Right forelimb (tissue), 1 donor: Measurements from ENCODE around the gene POFUT1.
A peak's percentile ranks its signal among the peaks of the same experiment; 100 is the strongest.
"Not testable (repeated sequence)": the region's sequence is repeated elsewhere in the genome, so short reads cannot be mapped to it uniquely, and the experiment has no call there.

Experiments
- DNase-seq: peaks from one replicate; pipeline ENCODE4 v3.0.0-alpha.2; 2018

Gene POFUT1

DNA sequence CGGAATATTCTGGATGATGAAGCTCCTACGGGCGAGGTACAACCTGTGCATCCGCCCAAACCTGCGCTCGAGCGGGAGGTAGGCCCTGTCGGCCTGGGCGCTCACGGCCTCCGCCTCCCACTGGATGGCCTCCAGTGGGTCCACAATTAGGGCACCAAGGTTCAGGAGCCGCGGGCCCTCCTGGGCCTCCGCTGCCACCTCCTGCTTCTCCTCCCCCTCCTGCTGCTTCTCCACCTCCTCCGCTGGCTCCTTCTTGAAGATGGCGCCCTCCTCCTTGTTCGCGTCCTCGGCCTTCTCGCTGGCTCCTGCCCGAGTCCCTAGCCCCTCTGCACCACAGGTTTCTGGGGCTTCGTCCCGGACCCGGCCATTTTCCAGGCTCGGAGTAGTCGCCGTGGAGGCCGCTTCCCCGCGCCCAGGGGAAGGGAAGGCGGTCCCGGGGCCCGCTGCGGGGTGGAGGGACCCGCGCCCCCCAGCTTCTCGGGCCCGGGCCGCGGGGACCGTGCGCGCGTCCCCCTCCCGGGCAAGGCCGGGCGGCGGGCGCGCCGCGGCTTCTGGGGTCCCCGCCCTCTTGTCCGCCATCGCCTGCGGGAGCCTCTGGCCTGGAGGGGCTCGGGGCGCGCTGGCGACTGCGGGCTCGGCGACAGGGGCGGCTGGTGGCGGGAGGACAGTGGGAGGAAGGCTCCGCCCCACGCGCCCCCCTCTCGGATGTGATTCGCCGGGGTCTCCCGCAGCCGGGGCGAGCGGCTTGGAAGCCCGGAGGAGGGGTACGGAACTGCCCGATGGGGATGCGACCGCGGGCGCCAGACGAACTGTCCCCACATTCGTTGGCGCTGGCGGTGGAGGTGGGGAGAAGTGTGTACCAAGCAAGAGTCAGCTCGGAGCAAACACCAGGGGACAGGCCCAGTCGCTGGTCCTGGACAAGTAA lies 17.7 kb upstream of the POFUT1 start:
- DNase-seq: peak; percentile 78

- DNase-seq: no peak
These were observed 16.9 kb upstream of the POFUT1 start for GRCh38 chr20:32190616-32191415.

GRCh38 chr20:32191422-32191821 lies 16.3 kb upstream of the POFUT1 start:
- no peak for DNase-seq

DNA sequence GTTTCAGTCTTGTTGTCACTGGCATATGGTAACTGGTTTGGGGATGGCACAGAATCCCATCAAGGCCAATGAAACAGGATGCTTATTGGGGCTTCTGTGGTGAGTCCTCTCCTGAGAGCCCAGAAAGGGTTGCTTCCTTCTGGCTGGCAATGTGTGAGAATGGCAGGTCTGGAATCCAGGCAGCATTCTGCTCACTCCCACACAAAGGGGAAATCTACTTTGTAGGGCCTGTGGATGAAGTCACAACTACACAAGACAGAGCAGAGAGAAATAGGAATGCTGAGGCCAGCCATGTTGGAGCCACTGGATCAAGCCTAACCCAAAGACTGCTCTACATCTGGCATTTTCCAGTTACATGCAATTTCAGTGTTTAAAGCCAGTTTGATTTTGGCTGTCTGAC lies 15.8 kb upstream of the POFUT1 start:
- no peak for DNase-seq

DNA sequence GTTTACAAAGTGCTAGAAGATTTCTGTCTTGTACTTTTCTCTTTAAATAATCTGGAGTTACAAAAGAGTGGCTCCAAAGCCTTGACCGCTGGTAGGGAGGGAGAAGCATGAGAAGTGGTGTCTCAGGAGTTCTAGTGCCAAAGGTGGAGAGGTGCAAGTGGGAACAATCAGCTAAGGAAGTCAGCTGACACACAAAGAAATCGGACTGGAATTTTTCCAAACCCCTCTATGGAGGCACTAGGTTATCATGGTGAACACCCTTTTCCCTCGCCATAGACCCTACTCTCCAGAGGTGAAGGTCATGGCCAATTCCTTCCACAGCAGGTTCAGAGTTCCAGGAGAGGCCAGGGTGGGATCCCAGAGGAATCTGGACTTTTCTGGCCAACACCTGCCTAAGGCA lies 15.0 kb upstream of the POFUT1 start:
- no peak for DNase-seq

DNA sequence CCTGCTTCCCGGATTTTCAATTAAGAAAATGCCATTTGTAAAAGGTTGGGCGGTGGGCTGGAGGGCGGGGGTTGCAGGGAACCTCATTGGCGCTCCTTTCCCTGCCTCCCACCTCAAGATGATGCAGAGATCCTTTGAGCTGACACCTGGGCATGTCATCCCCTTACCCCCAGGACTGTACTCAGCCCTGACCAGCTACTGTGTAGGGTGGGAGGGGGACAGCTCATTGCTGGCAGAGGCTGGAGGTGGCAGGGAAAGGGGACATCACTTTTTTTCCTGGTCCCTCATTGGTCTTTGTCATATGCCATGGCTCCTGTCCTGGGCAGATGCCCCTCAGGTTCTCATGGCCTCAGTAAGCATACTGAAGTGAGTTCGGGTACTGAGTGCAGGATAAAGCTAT lies 14.3 kb upstream of the POFUT1 start:
- not testable (repeated sequence) for DNase-seq

- no peak for DNase-seq
These were observed 13.7 kb upstream of the POFUT1 start for GRCh38 chr20:32193996-32194395.

- no peak for DNase-seq
These were observed 12.1 kb upstream of the POFUT1 start for GRCh38 chr20:32195581-32195980.

DNA sequence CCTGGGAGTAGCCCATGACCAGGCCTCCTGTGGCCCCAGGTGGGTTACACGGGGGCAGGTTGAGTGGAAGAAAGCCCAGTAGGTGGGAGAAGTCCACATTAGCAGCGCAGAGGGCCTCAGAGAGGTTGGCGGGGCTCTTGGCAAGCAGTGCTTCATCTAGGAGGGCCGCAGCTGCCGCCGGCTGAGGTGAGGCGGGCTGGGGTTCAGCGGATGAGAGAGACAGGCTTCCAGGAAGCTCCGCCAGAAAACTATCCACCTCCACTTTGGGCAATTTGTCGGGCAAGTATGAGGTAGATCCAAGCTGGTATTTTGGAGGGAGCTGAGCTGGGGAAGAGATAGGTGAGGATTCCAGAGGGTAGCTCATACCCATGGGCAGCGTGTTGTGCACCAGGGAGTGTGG lies 11.1 kb upstream of the POFUT1 start:
- DNase-seq: not testable (repeated sequence)

DNA sequence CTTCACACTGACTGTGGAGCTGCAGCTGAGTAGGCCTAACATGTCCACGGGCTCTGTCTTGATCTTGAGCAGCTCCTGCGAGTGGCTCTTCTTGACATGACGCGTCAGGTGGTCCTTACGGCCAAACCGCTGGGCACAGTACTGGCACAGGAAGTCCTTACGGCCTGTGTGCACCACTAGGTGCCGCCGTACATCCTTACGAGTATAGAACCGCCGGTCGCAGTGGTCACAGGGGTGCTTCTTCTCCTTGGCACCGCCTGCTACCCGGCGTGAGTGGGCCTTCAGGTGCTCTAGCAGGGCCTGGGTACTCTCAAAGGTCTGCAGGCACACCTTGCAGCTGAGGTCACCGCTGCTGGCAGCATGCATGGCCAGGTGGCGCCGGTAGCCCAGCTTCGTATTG lies 10.5 kb upstream of the POFUT1 start:
- not testable (repeated sequence) for DNase-seq

- no peak for DNase-seq
These were observed 8.7 kb upstream of the POFUT1 start for GRCh38 chr20:32199006-32199405.

- DNase-seq: no peak
These were observed 6.2 kb upstream of the POFUT1 start for GRCh38 chr20:32201296-32201976.

DNA sequence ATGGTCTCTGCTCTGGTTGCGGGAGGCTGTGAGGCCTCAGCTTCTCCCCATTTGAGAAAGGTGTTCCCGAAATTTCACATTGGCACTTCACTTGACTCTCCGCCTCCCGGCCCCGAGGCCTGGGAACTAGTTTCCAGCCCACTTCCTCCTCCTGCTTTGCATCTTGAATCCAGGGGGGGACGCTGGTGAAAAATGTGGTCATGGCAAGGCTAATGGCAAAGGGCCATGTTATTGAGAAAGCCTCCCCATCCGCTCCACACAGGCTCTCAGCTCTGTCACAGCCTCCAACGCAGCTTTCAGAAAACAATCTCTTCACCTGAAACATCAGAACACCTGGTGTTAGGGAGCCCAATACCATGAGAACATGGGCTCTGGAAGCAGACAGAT lies 5.7 kb upstream of the POFUT1 start:
- no peak for DNase-seq

DNA sequence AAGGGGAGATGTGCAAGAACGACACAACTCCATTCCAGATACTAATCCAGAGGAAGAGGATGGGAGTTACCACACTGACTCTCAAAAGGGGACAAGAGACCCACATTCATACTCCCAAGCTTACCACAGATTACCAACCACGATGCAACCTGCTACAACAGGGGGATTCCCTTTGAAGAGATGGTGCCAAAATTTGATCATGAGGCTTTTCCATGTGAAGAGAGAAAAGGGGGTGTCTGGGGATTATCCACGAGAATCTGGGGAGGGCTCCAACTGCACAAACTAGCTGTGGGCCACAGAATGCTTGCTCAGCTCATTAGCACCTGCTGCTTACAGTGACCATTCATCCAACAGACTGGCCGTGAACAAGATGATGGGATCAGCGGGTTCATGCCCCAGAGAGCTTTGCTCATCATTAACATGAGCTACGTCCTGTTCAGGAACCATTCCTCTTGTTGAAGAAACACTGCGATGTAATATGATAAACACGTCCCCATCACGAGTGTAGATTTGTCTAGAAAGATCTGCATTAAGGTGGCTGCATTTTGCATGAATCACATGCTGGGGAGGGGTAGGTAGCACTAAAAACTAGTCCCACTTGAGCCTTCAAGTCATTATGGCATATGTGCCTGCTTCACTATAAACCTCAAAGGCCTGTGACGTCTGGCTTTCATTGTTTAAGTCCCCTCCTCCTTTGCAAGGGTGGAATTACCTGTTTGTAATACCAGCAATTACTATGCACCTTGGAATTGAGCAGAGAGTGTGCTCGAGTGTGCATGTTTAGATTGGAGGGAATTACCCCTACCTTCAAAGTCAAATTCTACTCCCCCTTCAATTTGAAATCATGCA lies 4.1 kb upstream of the POFUT1 start:
- DNase-seq: no peak

- DNase-seq: no peak
These were observed 3.2 kb upstream of the POFUT1 start for GRCh38 chr20:32204205-32205109.

DNA sequence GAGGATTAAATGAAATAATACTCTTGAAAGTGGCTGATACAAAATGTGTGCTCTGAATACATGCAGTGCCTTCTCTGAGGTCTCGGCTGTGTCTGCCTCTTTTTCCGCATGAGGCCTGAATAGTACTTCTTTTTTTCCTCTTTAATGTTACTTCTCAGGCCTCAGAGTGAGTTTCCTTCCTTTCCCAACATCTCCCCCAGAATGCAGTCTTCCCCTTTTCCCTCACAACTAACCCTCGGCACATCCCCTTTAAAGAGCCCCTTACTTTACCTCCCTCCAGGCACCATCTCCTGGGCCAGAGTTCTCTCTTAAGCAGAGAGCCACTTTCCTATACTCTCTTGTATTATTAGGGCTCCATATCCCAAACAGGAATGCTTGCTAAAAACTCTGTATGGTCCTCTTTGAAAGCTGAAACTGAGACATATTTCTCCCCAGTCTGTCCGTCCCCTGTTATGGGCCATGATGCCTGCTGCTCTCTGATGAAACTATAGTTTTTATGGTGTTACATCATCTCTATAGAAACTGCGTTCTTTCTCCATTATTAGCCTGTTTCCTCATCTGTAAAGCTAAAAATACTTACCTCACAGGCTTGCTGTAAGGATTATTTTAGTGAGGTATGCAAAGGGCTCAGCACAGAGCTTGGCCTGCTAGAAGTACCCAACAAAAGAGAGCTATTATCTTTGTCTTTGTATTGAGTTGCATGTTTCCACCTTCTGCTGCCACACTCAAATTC lies 2.4 kb upstream of the POFUT1 start:
- no peak for DNase-seq

- no peak for DNase-seq
These were observed 1.6 kb upstream of the POFUT1 start for GRCh38 chr20:32205843-32206759.

GRCh38 chr20:32206760-32207625 lies 687 bp upstream of the POFUT1 start:
- no peak for DNase-seq
